K562 (cell line): ENCODE measurements around the gene PTCH2. TPM values are rescaled to one million over a fixed set of nuclear protein-coding genes. Genes with fewer than 3 reads are reported as not detected.

Source experiments
- ATAC-seq: fragments of 200-7000 bp; cut with Tn5 transposase; 3 replicates; pipeline ENCODE4 v1.9.1; 2020; ENCODE audit warnings: moderate library complexity
- BruUV-seq: library from RNA; stranded (reverse); fragments of 400-500 nt; replicated peaks from 2 replicates; lab custom pipeline; 2021; lab: Mats Ljungman, UMichigan
- CTCF ChIA-PET: fragments of 300-600 bp; formaldehyde crosslinking; extraction: SDS; loops from one replicate; lab custom pipeline; 2021; ENCODE audit warnings: low intra/inter-chr PET ratio; lab: Yijun Ruan, JAX
- POLR2A ChIA-PET: fragments of 300-600, 350-650 bp; sonication (Branson Sonifier 250); formaldehyde crosslinking; extraction: SDS; loops from one replicate; lab custom pipeline; 2021; ENCODE audit warnings: antibody characterized with exemption, inconsistent platforms; lab: Yijun Ruan, JAX
- DNase-seq, 4 experiments: peaks; one replicate each; pipeline versions ENCODE4 v3.0.0 to v3.0.0-alpha.2; 2011 to 2018; ENCODE audit warnings: low spot score in 3 of 4, mixed read lengths in 3 of 4; ENCODE audit errors: extremely low read depth in 1 of 4
- FAIRE-seq: peaks from 2 replicates; lab custom pipeline; 2011; peaks lifted over from hg19 to GRCh38; lab: Jason Lieb, UNC
- H2AFZ ChIP-seq: 2 replicates; pipeline ENCODE4 v1.6.0; 2011; ENCODE audit warnings: low read depth, low read length, control low read depth, inconsistent platforms
- H3K27ac ChIP-seq: fragments of 200-600 bp; 3 replicates; pipeline ENCODE4 v1.8.0; 2011; ENCODE audit warnings: low read depth, mild to moderate bottlenecking, control low read depth, inconsistent platforms, low read length, moderate library complexity, mixed read lengths; ENCODE audit errors: extremely low read depth
- H3K27me3 ChIP-seq, 2 experiments: fragments of 300-600 bp in 1 of 2; 2 replicates in 1 of 2; 3 replicates in 1 of 2; pipeline versions ENCODE4 v1.6.0 to v1.8.0; 2011; ENCODE audit warnings: inconsistent platforms in 2 of 2, low read length in 2 of 2, mild to moderate bottlenecking in 1 of 2, mixed read lengths in 1 of 2, moderate library complexity in 1 of 2; ENCODE audit not compliant: control insufficient read depth in 2 of 2, insufficient read depth in 2 of 2
- H3K36me3 ChIP-seq: fragments of 300-600 bp; 3 replicates; pipeline ENCODE4 v1.8.0; 2011; ENCODE audit warnings: mild to moderate bottlenecking, low read length, inconsistent platforms; ENCODE audit not compliant: control insufficient read depth, insufficient read depth
- H3K4me1 ChIP-seq, 2 experiments: fragments of 200-600 bp in 1 of 2; replicated peaks in 1 of 2; 2 replicates in 1 of 2; 3 replicates in 1 of 2; pipeline versions ENCODE4 v1.5.1 to v1.8.0; 2011; ENCODE audit warnings: inconsistent platforms in 2 of 2, low read length in 2 of 2, mild to moderate bottlenecking in 1 of 2, mixed read lengths in 1 of 2, moderate library complexity in 1 of 2; ENCODE audit not compliant: control insufficient read depth in 2 of 2, insufficient read depth in 2 of 2
- H3K4me2 ChIP-seq: 2 replicates; pipeline ENCODE4 v1.6.1; 2011; ENCODE audit warnings: low read length, control low read depth, inconsistent platforms, mixed read lengths; ENCODE audit not compliant: insufficient read depth
- H3K4me3 ChIP-seq: fragments of 200-600 bp; sonication (generic), shearing (Covaris generic); 2 replicates; pipeline ENCODE4 v1.5.1; 2016; ENCODE audit warnings: control low read depth, inconsistent platforms
- H3K79me2 ChIP-seq: fragments of 200-600 bp; 3 replicates; pipeline ENCODE4 v1.8.0; 2011; ENCODE audit warnings: low read length, inconsistent platforms; ENCODE audit not compliant: control insufficient read depth, insufficient read depth
- H3K9ac ChIP-seq, 2 experiments: 2 replicates each; pipeline versions ENCODE4 v1.6.0 to v1.6.1; 2011; ENCODE audit warnings: low read depth in 2 of 2, low read length in 2 of 2, control low read depth in 1 of 2, inconsistent platforms in 1 of 2, mild to moderate bottlenecking in 1 of 2, mixed read lengths in 1 of 2; ENCODE audit not compliant: insufficient read depth in 1 of 2
- H3K9me1 ChIP-seq: one replicate; pipeline ENCODE4 v1.6.0; 2011; ENCODE audit warnings: inconsistent platforms, mild to moderate bottlenecking, low read length, moderate library complexity; ENCODE audit not compliant: control insufficient read depth, insufficient read depth
- H3K9me3 ChIP-seq: replicated peaks from 2 replicates; pipeline ENCODE4 v1.5.1; 2011; ENCODE audit warnings: low read depth, low read length, inconsistent platforms; ENCODE audit not compliant: control insufficient read depth, insufficient read depth
- H4K20me1 ChIP-seq: replicated peaks from 2 replicates; pipeline ENCODE4 v1.6.1; 2011; ENCODE audit warnings: low read length, inconsistent platforms, mixed read lengths; ENCODE audit not compliant: control insufficient read depth, insufficient read depth
- ARID1B ChIP-seq: fragments of 450-650 bp; IDR thresholded peaks from 2 replicates; pipeline ENCODE4 v1.6.1; 2016; ENCODE audit warnings: antibody characterized with exemption, mild to moderate bottlenecking, inconsistent platforms
- CXXC5 ChIP-seq: fragments of 250-450 bp; sonication (Bioruptor Pico); IDR thresholded peaks from 2 replicates; pipeline ENCODE4 v1.8.0; 2022; ENCODE audit warnings: inconsistent platforms, mild to moderate bottlenecking, moderate library complexity
- DPF2 ChIP-seq: fragments of 450-650 bp; IDR thresholded peaks from 2 replicates; pipeline ENCODE4 v1.6.1; 2016
- EWSR1 ChIP-seq: fragments of 450-650 bp; IDR thresholded peaks from 2 replicates; pipeline ENCODE4 v1.6.1; 2018; ENCODE audit warnings: borderline replicate concordance, mild to moderate bottlenecking, low read depth, moderate library complexity; ENCODE audit not compliant: partially characterized antibody
- L3MBTL2 ChIP-seq: fragments of 450-650 bp; IDR thresholded peaks from 2 replicates; pipeline ENCODE4 v1.6.1; 2016; ENCODE audit warnings: mild to moderate bottlenecking, moderate library complexity
- MEIS2 ChIP-seq: fragments of 450-650 bp; IDR thresholded peaks from 2 replicates; pipeline ENCODE4 v1.6.1; 2014; ENCODE audit warnings: mild to moderate bottlenecking; ENCODE audit not compliant: partially characterized antibody
- MNT ChIP-seq, 2 experiments: fragments of 450-650 bp; conservative IDR thresholded peaks; 2 replicates each; pipeline ENCODE4 v1.6.1; 2017; ENCODE audit warnings: mild to moderate bottlenecking in 2 of 2, moderate library complexity in 2 of 2
- MYC ChIP-seq, 2 experiments: fragments of 250-450 bp in 1 of 2; sonication (Bioruptor Pico) in 1 of 2; IDR thresholded peaks; 2 replicates each; pipeline versions ENCODE4 v1.5.1 to v1.6.1; 2012 to 2021; ENCODE audit warnings: low read depth in 2 of 2, borderline replicate concordance in 1 of 2, improper control_type of control experiment in 1 of 2, low read length in 1 of 2, mild to moderate bottlenecking in 1 of 2, moderate library complexity in 1 of 2
- NBN ChIP-seq: fragments of 450-650 bp; IDR thresholded peaks from 2 replicates; pipeline ENCODE4 v1.6.1; 2016; ENCODE audit warnings: low read depth, mild to moderate bottlenecking
- NFATC3 ChIP-seq: fragments of 450-650 bp; IDR thresholded peaks from 2 replicates; pipeline ENCODE4 v1.6.1; 2017; ENCODE audit warnings: mild to moderate bottlenecking
- RCOR1 ChIP-seq, 2 experiments: IDR thresholded peaks; 2 replicates each; pipeline ENCODE4 v1.6.1; 2012; ENCODE audit warnings: low read depth in 2 of 2, low read length in 2 of 2, borderline replicate concordance in 1 of 2, improper control_type of control experiment in 1 of 2
- STAT5B ChIP-seq: fragments of 250-450 bp; sonication (Bioruptor Pico); IDR thresholded peaks from 2 replicates; pipeline ENCODE4 v1.8.0; 2021; ENCODE audit warnings: mild to moderate bottlenecking, inconsistent platforms
- UBTF ChIP-seq, 2 experiments: IDR thresholded peaks; 2 replicates each; pipeline ENCODE4 v1.6.1; 2012; ENCODE audit warnings: improper control_type of control experiment in 2 of 2, low read depth in 2 of 2, low read length in 2 of 2, borderline replicate concordance in 1 of 2
- ZEB2 ChIP-seq: fragments of 450-650 bp; IDR thresholded peaks from 2 replicates; pipeline ENCODE4 v1.6.1; 2016
- ZFX ChIP-seq: sonication (generic); formaldehyde crosslinking; IDR thresholded peaks from 2 replicates; pipeline ENCODE4 v1.8.0; 2022; ENCODE audit warnings: mild to moderate bottlenecking, missing genetic modification reagents, moderate library complexity
- ZNF239 ChIP-seq: fragments of 250-450 bp; sonication (Bioruptor Pico); IDR thresholded peaks from 2 replicates; pipeline ENCODE4 v1.4.0; 2020; ENCODE audit warnings: mild to moderate bottlenecking
- ZNF668 ChIP-seq: fragments of 250-450 bp; sonication (Bioruptor Pico); IDR thresholded peaks from 2 replicates; pipeline ENCODE4 v1.8.0; 2022; ENCODE audit warnings: mild to moderate bottlenecking, inconsistent platforms
- ZNF764 ChIP-seq: fragments of 250-450 bp; sonication (Bioruptor Pico); IDR thresholded peaks from 2 replicates; pipeline ENCODE4 v1.4.0; 2020; ENCODE audit warnings: low read depth, mild to moderate bottlenecking, moderate library complexity
- ZSCAN32 ChIP-seq: fragments of 450-650 bp; formaldehyde crosslinking; IDR thresholded peaks from 2 replicates; pipeline ENCODE4 v1.4.0; 2020; ENCODE audit warnings: mild to moderate bottlenecking, moderate library complexity
- WGBS: fragments of 100-300 bp; shearing (Covaris generic); methylation state at CpG from one replicate; pipeline ENCODE4 v1.1.6; 2016; ENCODE audit warnings: low coverage, mixed read lengths; ENCODE audit not compliant: insufficient coverage; ENCODE audit errors: missing lambda C conversion rate; 5-methylcytosine and 5-hydroxymethylcytosine counted together
- in situ Hi-C: fragments of 300-500 bp; cut with MboI; formaldehyde crosslinking; loops from 4 replicates; pipeline ENCODE4 v1.15.0; 2018; ENCODE audit warnings: inconsistent platforms, mixed read lengths
- intact Hi-C: fragments of 100-400 bp; cut with micrococcal nuclease; formaldehyde crosslinking; loops from 2 replicates; pipeline ENCODE4 v1.14.2; 2022
- polyA plus RNA-seq, 8 experiments: library from polyadenylated mRNA; depleted of rRNA in 4 of 8; stranded (reverse) in 5 of 8; unstranded in 3 of 8; fragments of >200 nt; fragmentation: Nextera tagmentation in 2 of 8; fragmentation: Illumina TruSeq in 1 of 8; extraction: Ambion mirVana in 2 of 8; extraction: Trizol in 1 of 8; gene quantifications; 2 replicates each; pipeline versions ENCODE4 v1.2.1 to v1.2.3, GENCODE V29; 2011 to 2014; ENCODE audit warnings: inconsistent platforms in 1 of 8, missing spikeins in 1 of 8
- total RNA-seq, 7 experiments: library from RNA; depleted of rRNA in 6 of 7; stranded (reverse); fragments of >200 nt in 6 of 7; fragmentation: Illumina TruSeq in 2 of 7; extraction: Trizol in 2 of 7; gene quantifications; 2 replicates each; pipeline versions ENCODE4 v1.2.1 to v1.2.3, GENCODE V29; 2011 to 2021; ENCODE audit warnings: low replicate concordance in 1 of 7

PTCH2 gene
- total and polyA plus RNA-seq, 9 of the 15 experiments (the other 6 are each of a cell fraction or from before 2014, with no cell fraction given), result 0.15 to 27.3 (median 0.48) TPM; not detected in 1

- POLR2A ChIA-PET, result interaction anchor here (0.6 to 11.1 kb wide), 5 partner anchors 9 to 465 kb away, joined by 3 to 217 read pairs (median 3); partner anchors contain the start of gene PTCH2
- Histone ChIP-seq H2AFZ (0 out of 2 replicates have a peak overlapping the region, but pooled peaks have one; percentile 16), H3K4me2 (peak overlapping the region; percentile 29), H3K79me2 (no peaks in the 10 kb centered on the region), H3K36me3 (no peaks in the 10 kb centered on the region), H3K4me3 (no peak overlapping the region), H3K9ac (peak overlapping the region in 1 of 2 experiments; percentile 78; a peak in 1 of 4 replicates), H4K20me1 (no peaks in the 10 kb centered on the region), H3K4me1 (peaks cover 43 to 51% of the 10 kb centered on the region in 2 experiments), H3K9me1 (no peaks in the 10 kb centered on the region), H3K9me3 (no peaks in the 10 kb centered on the region), H3K27me3 (no peaks in the 10 kb centered on the region), H3K27ac (no peak overlapping the region)
- intact Hi-C loops (loop anchor here (5.0 to 10.0 kb wide), 2 partner anchors 42 to 390 kb away; no protein-coding TSS in a partner anchor), in situ Hi-C loops (no loop called here)
- ATAC-seq (no peak), FAIRE-seq (peak; percentile 6), DNase-seq (peak in 1 of 4 experiments; percentile 41)
- no TSS peak for BruUV-seq
- CTCF ChIA-PET, result no interaction called here
- TF ChIP-seq ARID1B (peak; percentile 46; the same call in 1 of the 2 replicates), NBN (peak; percentile 55; the same call in 1 of the 2 replicates), MNT (conservative IDR thresholded peaks at IDR 0.05) (0 out of 4 replicates have a peak, but pooled peaks of 1 of the 2 experiments have one; percentile 42), L3MBTL2 (peak; percentile 31; the same call in 1 of the 2 replicates), CXXC5 (CRISPR knock-in tag) (peak; percentile 31; the same call in 1 of the 2 replicates), STAT5B (CRISPR knock-in tag) (no peak), ZSCAN32 (CRISPR knock-in tag) (no peak), MYC (IDR thresholded peaks at IDR 0.05; ENCODE audit: low read depth, low read length) (peak; percentile 70), MYC (CRISPR knock-in tag; IDR thresholded peaks at IDR 0.05; ENCODE audit: borderline replicate concordance, low read depth) (no peak), UBTF (IDR thresholded peaks at IDR 0.05; ENCODE audit: borderline replicate concordance in 1 of 2, low read depth in 2 of 2, low read length in 2 of 2) (peak in 1 of 2 experiments; percentile 39; a peak in 1 of 4 replicates), ZNF668 (CRISPR knock-in tag) (no peak), DPF2 (peak; percentile 37; the same call in 1 of the 2 replicates), ZEB2 (peak; percentile 50; the same call in 1 of the 2 replicates), MEIS2 (no peak), NFATC3 (no peak), EWSR1 (no peak), ZFX (CRISPR knock-in tag) (peak; percentile 41; the same call in 1 of the 2 replicates), ZNF239 (CRISPR knock-in tag) (peak; percentile 35), RCOR1 (IDR thresholded peaks at IDR 0.05; ENCODE audit: borderline replicate concordance in 1 of 2, low read depth in 2 of 2, low read length in 2 of 2) (peak in 1 of 2 experiments; percentile 68; a peak in 1 of 4 replicates), ZNF764 (CRISPR knock-in tag) (no peak)
- WGBS, result 12% methylated on average over 7 of the region's 7 CpGs
These were observed 8.7 kb downstream of the PTCH2 start for GRCh38 chr1:44834328-44834727.
